ENCODE results near the gene OVOL2. TPM values are rescaled to one million over a fixed set of nuclear protein-coding genes. Genes with fewer than 3 reads are reported as not detected.
"Not testable (repeated sequence)": the region's sequence is repeated elsewhere in the genome, so short reads cannot be mapped to it uniquely, and the experiment has no call there.

The OVOL2 gene
- total RNA-seq, 1 donor from 2014 or later, result 0.62 TPM

- no peak for DNase-seq
Observed at GRCh38 chr20:18057994-18058349, 256 bp upstream of the OVOL2 start.

GRCh38 chr20:18056174-18057100 is 1.3 kb downstream of the OVOL2 start:
- no peak for DNase-seq

DNA sequence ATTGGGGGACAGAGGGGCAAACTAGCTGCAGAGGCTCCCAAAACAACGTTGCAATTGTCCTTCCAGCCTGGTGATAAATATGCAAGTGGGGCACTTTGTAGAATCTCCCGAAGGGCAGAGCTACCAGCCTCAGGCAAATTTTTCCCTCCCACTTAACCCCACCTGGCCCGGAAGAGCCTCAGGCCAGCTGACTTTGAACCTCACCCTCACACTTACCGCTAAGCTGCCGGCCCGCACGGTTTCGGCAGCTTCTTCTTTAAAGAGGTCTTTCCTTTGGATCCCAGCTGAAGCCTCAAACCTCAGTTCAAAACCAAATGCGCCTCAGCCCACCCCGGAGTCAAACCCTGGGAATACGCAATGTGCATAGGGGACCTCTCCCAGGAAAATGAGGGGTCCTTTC is 2.5 kb downstream of the OVOL2 start:
- DNase-seq, result no peak

- DNase-seq, result no peak
Observed at GRCh38 chr20:18052856-18053255, 4.9 kb downstream of the OVOL2 start.

DNA sequence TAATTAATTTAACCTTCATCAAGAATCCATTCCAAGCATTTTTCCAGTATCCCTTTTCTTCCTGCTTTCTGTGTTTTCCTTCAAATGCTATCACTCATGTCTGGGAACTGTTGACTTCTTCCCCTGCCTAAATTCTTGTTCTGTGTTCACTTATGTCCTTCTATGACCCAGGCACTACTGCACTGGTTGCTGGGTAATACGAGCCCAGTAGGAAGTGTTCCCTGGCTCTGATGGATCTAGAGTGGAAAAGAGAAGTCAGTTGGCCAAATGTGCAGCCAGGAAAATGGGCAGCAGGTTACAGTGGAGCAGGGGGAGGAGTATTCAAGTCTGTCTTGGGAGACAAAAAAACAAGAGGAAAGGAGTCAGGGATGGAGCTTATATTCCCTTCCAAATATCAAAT is 7.1 kb downstream of the OVOL2 start:
- no peak for DNase-seq

- no peak for DNase-seq
Observed at GRCh38 chr20:18048176-18048575, 9.5 kb downstream of the OVOL2 start.

DNA sequence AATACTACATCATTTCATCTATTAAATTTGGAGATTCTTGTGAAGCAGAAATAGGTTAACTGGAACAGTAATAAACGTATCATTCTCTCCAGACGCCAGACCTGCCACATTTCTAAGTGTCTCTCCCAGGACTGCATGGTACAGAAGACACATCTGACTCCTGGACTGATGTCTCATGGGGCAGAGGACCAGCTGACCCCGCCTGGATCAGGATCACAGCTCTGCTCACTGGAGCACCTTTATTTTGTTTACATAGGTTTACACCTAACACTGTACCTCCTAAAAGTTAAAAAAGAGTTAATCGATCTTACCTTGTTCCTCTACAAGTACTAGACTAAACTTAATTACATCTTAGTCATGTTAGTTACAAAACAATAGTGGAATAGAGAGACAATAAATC is 11.2 kb downstream of the OVOL2 start:
- DNase-seq, result no peak

GRCh38 chr20:18042229-18042628 is 15.5 kb downstream of the OVOL2 start:
- no peak for DNase-seq

- DNase-seq, result no peak
Observed at GRCh38 chr20:18041462-18041861, 16.3 kb downstream of the OVOL2 start.

GRCh38 chr20:18039063-18039462 is 18.7 kb downstream of the OVOL2 start:
- DNase-seq, result no peak

GRCh38 chr20:18034039-18034438 is 23.7 kb downstream of the OVOL2 start:
- DNase-seq, result no peak

- DNase-seq, result no peak
Observed at GRCh38 chr20:18032977-18033892, 24.5 kb downstream of the OVOL2 start.

- DNase-seq, result no peak
Observed at GRCh38 chr20:18031888-18032509, 25.7 kb downstream of the OVOL2 start.

- DNase-seq, result no peak
Observed at GRCh38 chr20:18031050-18031449, 26.7 kb downstream of the OVOL2 start.

DNA sequence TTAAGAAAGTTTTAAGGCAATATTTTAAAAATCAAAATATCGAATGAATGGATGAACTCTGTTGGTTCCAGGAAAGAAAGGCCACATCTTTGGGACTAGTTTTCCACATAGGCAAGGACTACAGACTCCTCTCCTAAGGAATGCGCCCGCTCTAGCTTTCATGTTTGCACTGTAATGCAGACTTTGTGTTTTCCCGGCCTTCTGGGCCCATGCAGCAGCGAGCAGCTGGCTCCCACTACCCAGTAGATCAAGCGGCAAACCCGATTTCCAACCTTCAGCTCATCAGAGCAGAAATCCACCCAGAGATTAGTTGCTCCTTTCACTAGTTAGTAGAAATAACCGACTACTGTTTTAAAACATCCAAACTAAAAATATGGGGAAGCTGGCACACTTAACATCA is 27.7 kb downstream of the OVOL2 start:
- DNase-seq, result no peak

DNA sequence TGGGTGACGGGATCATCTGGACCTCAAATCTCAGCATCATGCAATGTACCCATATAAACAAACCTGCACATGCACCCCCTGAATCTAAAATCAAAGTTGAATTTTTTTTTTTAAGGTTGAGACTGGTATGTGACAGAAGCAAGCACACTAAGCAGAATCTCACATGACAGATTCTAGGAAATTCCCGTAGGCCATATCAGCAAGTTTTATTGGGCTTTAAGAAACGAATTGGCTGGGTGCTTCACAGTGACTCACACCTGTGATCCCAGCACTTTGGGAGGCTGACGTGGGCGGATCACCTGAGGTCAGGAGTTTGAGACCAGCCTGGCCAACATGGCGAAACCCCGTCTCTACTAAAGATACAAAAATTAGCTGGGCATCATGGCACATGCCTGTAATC is 30.7 kb downstream of the OVOL2 start:
- not testable (repeated sequence) for DNase-seq

DNA sequence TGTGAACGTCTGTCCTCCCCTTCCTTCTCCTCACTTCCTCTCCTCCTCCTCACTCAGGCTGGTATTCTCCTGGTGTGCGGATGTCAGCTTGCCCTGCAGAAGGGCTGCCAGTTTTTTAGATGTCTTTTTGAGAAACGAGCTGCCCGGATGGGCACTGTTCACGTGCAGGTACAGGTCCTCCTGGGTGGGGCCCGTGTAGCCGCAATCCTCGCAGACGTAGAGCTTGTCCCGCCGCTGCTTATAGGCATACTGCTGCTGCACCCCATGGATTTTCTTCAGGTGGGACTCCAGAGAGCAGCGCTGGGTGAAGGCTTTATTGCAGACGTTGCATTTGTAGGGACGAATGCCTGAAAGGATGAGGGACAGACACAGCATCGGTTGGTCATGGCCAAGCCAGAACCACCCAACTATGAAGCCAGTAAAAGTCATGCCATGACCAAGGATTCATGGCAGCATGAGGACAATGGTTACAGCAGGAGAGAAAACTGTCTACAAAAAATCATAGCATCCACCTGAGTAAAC is 33.0 kb downstream of the OVOL2 start:
- DNase-seq, result no peak

DNA sequence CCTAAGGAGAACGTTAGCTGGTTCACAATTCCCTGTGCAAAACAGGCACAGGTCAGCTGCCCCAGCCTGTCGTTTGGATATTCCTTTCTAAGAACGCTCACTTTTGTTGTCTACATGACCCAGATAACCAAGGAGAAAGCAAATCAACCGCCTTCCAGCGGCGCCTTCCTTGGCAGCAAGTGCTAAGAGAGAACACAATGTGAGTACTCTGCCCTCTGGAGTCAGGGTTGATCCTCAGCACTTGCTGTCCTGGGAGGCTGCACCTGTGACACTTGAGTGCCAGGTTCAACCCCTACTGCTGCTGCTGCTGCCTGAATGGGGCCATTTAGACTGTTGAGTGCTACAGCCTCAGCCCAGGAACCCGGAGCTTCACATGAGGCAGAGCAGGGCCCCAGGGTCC is 36.8 kb downstream of the OVOL2 start:
- DNase-seq, result no peak

GRCh38 chr20:18019068-18019467 is 38.6 kb downstream of the OVOL2 start:
- no peak for DNase-seq

- no peak for DNase-seq
Observed at GRCh38 chr20:18018100-18018499, 39.6 kb downstream of the OVOL2 start.

- no peak for DNase-seq
Observed at GRCh38 chr20:18016772-18017171, 40.9 kb downstream of the OVOL2 start.

- DNase-seq, result no peak
Observed at GRCh38 chr20:18014411-18014810, 43.3 kb downstream of the OVOL2 start.

DNA sequence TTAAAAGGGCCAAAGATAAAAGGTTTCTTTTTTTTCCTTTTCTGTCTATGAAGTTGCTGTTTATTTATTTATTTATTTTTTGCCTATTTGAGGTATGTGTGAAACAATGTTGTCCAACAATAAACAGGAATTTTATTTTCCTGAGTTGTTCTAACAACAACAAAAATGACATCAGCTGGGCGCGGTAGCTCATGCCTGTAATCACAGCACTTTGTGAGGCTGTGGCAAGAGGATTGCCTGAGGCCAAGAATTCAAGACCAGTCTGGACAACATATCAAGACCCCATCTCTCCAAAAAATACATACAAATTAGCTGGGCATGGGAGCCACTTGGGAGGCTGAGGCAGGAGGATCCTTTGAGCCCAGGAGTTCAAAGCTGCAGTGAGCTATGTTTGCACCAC is 44.8 kb downstream of the OVOL2 start:
- no peak for DNase-seq

Data from occipital lobe (tissue), 2 donors.